IMR-90 (cell line): ENCODE results near the gene SIRT5. TPM values are rescaled to one million over a fixed set of nuclear protein-coding genes. Genes with fewer than 3 reads are reported as not detected.

Experiments used
- ATAC-seq: fragments of 200-7000 bp; cut with Tn5 transposase; 2 replicates; pipeline ENCODE4 v1.9.1; 2020; ENCODE audit warnings: low read depth, mild to moderate bottlenecking, moderate library complexity
- BruUV-seq: library from RNA; stranded (reverse); fragments of 400-500 nt; replicated peaks from 2 replicates; lab custom pipeline; 2021; lab: Mats Ljungman, UMichigan
- CTCF ChIA-PET: fragments of 300-600 bp; formaldehyde crosslinking; extraction: SDS; loops from one replicate; lab custom pipeline; 2021; ENCODE audit warnings: antibody characterized with exemption; lab: Yijun Ruan, JAX
- POLR2A ChIA-PET: fragments of 300-600 bp; sonication (Branson Sonifier 250); formaldehyde crosslinking; loops from one replicate; lab custom pipeline; 2022; ENCODE audit warnings: antibody characterized with exemption; ENCODE audit not compliant: unreplicated experiment; lab: Charles Lee
- DNase-seq: peaks from one replicate; pipeline ENCODE4 v3.0.0; 2013
- H2AFZ ChIP-seq: replicated peaks from 2 replicates; pipeline ENCODE3; 2013; ENCODE audit warnings: low read length, mild to moderate bottlenecking; ENCODE audit not compliant: poor library complexity
- H2AK5ac ChIP-seq: 2 replicates; pipeline ENCODE4 v1.6.1; 2013; ENCODE audit warnings: low read depth, low read length, inconsistent platforms
- H2AK9ac ChIP-seq: replicated peaks from 2 replicates; pipeline ENCODE3; 2013; ENCODE audit warnings: mild to moderate bottlenecking, low read depth, low read length, moderate library complexity; ENCODE audit not compliant: poor library complexity
- H2BK120ac ChIP-seq: 2 replicates; pipeline ENCODE4 v1.6.1; 2013; ENCODE audit warnings: low read depth, low read length, inconsistent platforms
- H2BK15ac ChIP-seq: 3 replicates; pipeline ENCODE4 v1.6.1; 2013; ENCODE audit warnings: low read depth, low read length, inconsistent platforms
- H2BK20ac ChIP-seq: 2 replicates; pipeline ENCODE4 v1.6.1; 2013; ENCODE audit warnings: low read depth, mild to moderate bottlenecking, inconsistent platforms, low read length, moderate library complexity
- H2BK5ac ChIP-seq: 2 replicates; pipeline ENCODE4 v1.6.1; 2013; ENCODE audit warnings: mild to moderate bottlenecking, low read depth, low read length, inconsistent platforms; ENCODE audit not compliant: poor library complexity, severe bottlenecking
- H3K14ac ChIP-seq: replicated peaks from 2 replicates; pipeline ENCODE4 v1.6.1; 2013; ENCODE audit warnings: low read depth, low read length, inconsistent platforms
- H3K18ac ChIP-seq: 2 replicates; pipeline ENCODE4 v1.6.1; 2013; ENCODE audit warnings: low read depth, low read length, control low read depth
- H3K23ac ChIP-seq: 2 replicates; pipeline ENCODE4 v1.6.1; 2013; ENCODE audit warnings: low read depth, low read length, inconsistent platforms
- H3K27ac ChIP-seq: 2 replicates; pipeline ENCODE4 v1.5.1; 2013; ENCODE audit warnings: mild to moderate bottlenecking, control low read depth, low read length; ENCODE audit not compliant: insufficient read depth
- H3K27me3 ChIP-seq: 2 replicates; pipeline ENCODE4 v1.6.1; 2013; ENCODE audit warnings: low read length; ENCODE audit not compliant: control insufficient read depth, insufficient read depth
- H3K36me3 ChIP-seq: 2 replicates; pipeline ENCODE4 v1.6.1; 2013; ENCODE audit warnings: low read length, mixed read lengths; ENCODE audit not compliant: control insufficient read depth, insufficient read depth
- H3K4ac ChIP-seq: 2 replicates; pipeline ENCODE4 v1.6.1; 2013; ENCODE audit warnings: low read depth, low read length, inconsistent platforms
- H3K4me1 ChIP-seq: 2 replicates; pipeline ENCODE4 v1.6.1; 2013; ENCODE audit warnings: low read length, mixed read lengths; ENCODE audit not compliant: control insufficient read depth, insufficient read depth
- H3K4me2 ChIP-seq: 2 replicates; pipeline ENCODE4 v1.6.1; 2013; ENCODE audit warnings: low read depth, mild to moderate bottlenecking, control low read depth, low read length, moderate library complexity
- H3K4me3 ChIP-seq: 2 replicates; pipeline ENCODE4 v1.5.1; 2013; ENCODE audit warnings: low read depth, mild to moderate bottlenecking, control low read depth, low read length, moderate library complexity; ENCODE audit not compliant: insufficient read depth
- H3K56ac ChIP-seq: 2 replicates; pipeline ENCODE4 v1.6.1; 2013; ENCODE audit warnings: low read length, inconsistent platforms; ENCODE audit not compliant: insufficient read depth; ENCODE audit errors: extremely low read depth
- H3K79me1 ChIP-seq, 2 experiments: 2 replicates each; pipeline ENCODE4 v1.6.1; 2013; ENCODE audit warnings: low read length in 2 of 2, inconsistent platforms in 1 of 2, low read depth in 1 of 2
- H3K9ac ChIP-seq: 2 replicates; pipeline ENCODE4 v1.6.1; 2013; ENCODE audit warnings: low read depth, low read length, control low read depth
- H3K9me1 ChIP-seq: 2 replicates; pipeline ENCODE4 v1.6.1; 2013; ENCODE audit warnings: low read length, inconsistent platforms; ENCODE audit not compliant: insufficient read depth
- H3K9me3 ChIP-seq: 2 replicates; pipeline ENCODE4 v1.6.1; 2013; ENCODE audit warnings: low read length; ENCODE audit not compliant: control insufficient read depth, insufficient read depth
- H4K20me1 ChIP-seq: 2 replicates; pipeline ENCODE4 v1.6.1; 2013; ENCODE audit warnings: low read length, inconsistent platforms; ENCODE audit not compliant: insufficient read depth
- H4K5ac ChIP-seq: 2 replicates; pipeline ENCODE4 v1.6.1; 2013; ENCODE audit warnings: mild to moderate bottlenecking, low read depth, low read length, control low read depth
- H4K8ac ChIP-seq, 2 experiments: 2 replicates each; pipeline ENCODE4 v1.6.1; 2013; ENCODE audit warnings: low read depth in 2 of 2, low read length in 2 of 2, control low read depth in 1 of 2, inconsistent platforms in 1 of 2
- H4K91ac ChIP-seq: 2 replicates; pipeline ENCODE4 v1.6.1; 2013; ENCODE audit warnings: low read depth, low read length, inconsistent platforms; ENCODE audit not compliant: insufficient read depth
- CEBPB ChIP-seq: IDR thresholded peaks from 2 replicates; pipeline ENCODE4 v1.6.1; 2012; ENCODE audit warnings: low read depth, low read length, improper control_type of control experiment
- SMC3 ChIP-seq: fragments of 150-350 bp; IDR thresholded peaks from 2 replicates; pipeline ENCODE4 v1.6.1; 2016; ENCODE audit warnings: low read depth, mild to moderate bottlenecking, antibody characterized with exemption, low read length, moderate library complexity
- WGBS, 2 experiments: methylation state at CpG; one replicate each; pipeline versions ENCODE4 v1.1.5 to v1.1.7; 2013; ENCODE audit warnings: missing lambda C conversion rate in 2 of 2; ENCODE audit not compliant: insufficient read length in 1 of 2; ENCODE audit errors: extremely low coverage in 2 of 2; 5-methylcytosine and 5-hydroxymethylcytosine counted together
- dilution Hi-C: fragments of 300-500 bp; cut with HindIII; formaldehyde crosslinking; loops from one replicate; pipeline ENCODE4 v1.14.3; 2018; ENCODE audit warnings: low sequenced_read_pairs; ENCODE audit not compliant: unreplicated experiment
- in situ Hi-C: fragments of 300-500 bp; cut with MboI; formaldehyde crosslinking; loops from 3 replicates; pipeline ENCODE4 v1.14.3; 2019; ENCODE audit warnings: low sequenced_read_pairs, inconsistent platforms, mixed read lengths
- intact Hi-C: fragments of 100-400 bp; cut with micrococcal nuclease; formaldehyde crosslinking; loops from 2 replicates; pipeline ENCODE4 v1.10.0; 2022
- polyA plus RNA-seq, 3 experiments: library from polyadenylated mRNA; depleted of rRNA; stranded (reverse); fragments of >200 nt; gene quantifications; 2 replicates each; pipeline ENCODE4 v1.2.3, GENCODE V29; 2012; ENCODE audit warnings: low replicate concordance in 1 of 3
- total RNA-seq: library from RNA; depleted of rRNA; stranded (reverse); fragments of >200 nt; gene quantifications from 2 replicates; pipeline ENCODE4 v1.2.3, GENCODE V29; 2012

The SIRT5 gene
- total and polyA plus RNA-seq, 2 of the 4 experiments (the other 2 are of a cell fraction), result 4.7 to 5.2 TPM

DNA sequence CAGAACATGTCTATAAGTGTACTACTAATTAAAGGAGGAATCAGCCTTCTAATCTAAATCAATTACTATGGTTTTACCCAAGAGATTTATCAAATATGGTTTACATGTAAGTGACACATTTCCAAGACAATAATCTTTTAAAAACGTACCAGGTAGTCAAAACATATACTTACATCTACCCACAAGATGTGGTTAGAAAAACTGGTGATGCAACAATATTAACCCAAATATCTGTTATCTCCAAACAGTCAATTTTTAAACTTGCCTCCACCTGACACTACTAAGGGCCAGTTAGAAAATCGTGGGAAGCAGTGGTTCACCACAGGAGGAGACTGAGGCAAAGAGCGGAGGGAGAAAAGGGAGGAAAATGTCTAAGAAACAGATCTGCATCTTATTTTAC, 68.7 kb downstream of the SIRT5 start:
- in situ Hi-C loops, result no loop called here
- Histone ChIP-seq H2BK15ac (no peak overlapping the region), H3K4me3 (no peak overlapping the region), H3K4ac (no peak overlapping the region), H2BK20ac (no peak overlapping the region), H3K18ac (no peak overlapping the region), H3K56ac (no peak overlapping the region), H2BK5ac (no peak overlapping the region), H3K4me1 (no peaks in the 10 kb centered on the region), H4K91ac (no peak overlapping the region), H2AK5ac (no peak overlapping the region), H2AFZ (no peak overlapping the region), H4K5ac (no peak overlapping the region), H3K27me3 (no peaks in the 10 kb centered on the region), H3K9me1 (no peaks in the 10 kb centered on the region), H3K4me2 (no peak overlapping the region), H4K20me1 (no peaks in the 10 kb centered on the region), H3K79me1 (peaks cover 6 to 7% of the 10 kb centered on the region in 2 experiments; a peak in 2 of 4 replicates), H3K27ac (no peak overlapping the region), H3K9me3 (no peaks in the 10 kb centered on the region), H2BK120ac (no peak overlapping the region), H3K36me3 (peaks cover 14% of the 10 kb centered on the region), H3K23ac (no peak overlapping the region), H3K14ac (no peak overlapping the region), H3K9ac (no peak overlapping the region), H4K8ac (no peak overlapping the region), H2AK9ac (no peak overlapping the region)
- intact Hi-C loops, result no loop called here
- ChIA-PET CTCF (no interaction called here), POLR2A (no interaction called here)
- DNase-seq (no peak), ATAC-seq (no peak)
- BruUV-seq, result no TSS peak
- dilution Hi-C loops, result no loop called here
- no CpG with 5 or more reads among the region's 3 CpGs for WGBS, 2 experiments
- TF ChIP-seq SMC3, result no peak
- TF ChIP-seq CEBPB, result peak; percentile 22; the same call in 1 of the 2 replicates
